Measurements from ENCODE around the gene IFNL4. TPM values are rescaled to one million over a fixed set of nuclear protein-coding genes. Genes with fewer than 3 reads are reported as not detected.
A peak's percentile ranks its signal among the peaks of the same experiment; 100 is the strongest.

Gene IFNL4
- total and polyA plus RNA-seq, 2 of the 4 experiments (the other 2 are of a cell fraction): not detected

DNA sequence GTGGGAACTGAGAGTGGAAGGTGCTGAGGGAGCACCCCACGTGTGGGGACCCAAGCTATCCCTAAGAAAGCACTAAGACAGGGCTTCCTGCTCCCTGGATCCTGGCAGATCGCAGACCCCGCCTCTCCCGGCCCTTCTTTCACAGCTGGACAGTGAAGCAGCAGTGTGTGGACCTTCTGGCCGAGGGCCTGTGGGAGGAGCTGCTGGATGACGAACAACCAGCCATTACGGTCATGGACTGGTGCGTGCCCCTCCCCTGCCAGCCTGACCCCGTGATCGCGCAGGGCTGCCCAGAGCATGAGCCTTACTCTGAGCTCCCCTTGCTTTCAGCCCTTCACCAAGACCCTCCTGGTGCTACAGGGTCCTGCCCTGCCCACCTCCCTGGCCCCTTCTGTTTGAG is 49.6 kb downstream of the IFNL4 start:
- in situ Hi-C loops (cut with MboI; ENCODE audit: low sequenced_read_pairs): no loop called here
- Histone ChIP-seq H2AK5ac (ENCODE audit: low read depth, low read length) (no peak overlapping the region), H4K91ac (ENCODE audit: insufficient read depth, low read depth, low read length) (no peak overlapping the region), H3K9me3 (ENCODE audit: control insufficient read depth, insufficient read depth, low read length) (no peaks in the 10 kb centered on the region), H3K27me3 (ENCODE audit: control insufficient read depth, insufficient read depth, low read length) (peaks cover 57% of the 10 kb centered on the region), H3K27ac (ENCODE audit: insufficient read depth, low read length) (no peak overlapping the region), H3K36me3 (ENCODE audit: control insufficient read depth, insufficient read depth, low read length) (no peaks in the 10 kb centered on the region), H3K4ac (ENCODE audit: low read depth, low read length) (no peak overlapping the region), H3K14ac (replicated peaks; ENCODE audit: low read depth, low read length) (no peak overlapping the region), H3K4me3 (ENCODE audit: insufficient read depth, low read depth, low read length) (no peak overlapping the region), H4K5ac (ENCODE audit: low read depth, low read length) (no peak overlapping the region; the same call in 1 of the 2 replicates), H2BK15ac (ENCODE audit: low read depth, low read length) (no peak overlapping the region), H3K56ac (ENCODE audit: extremely low read depth, insufficient read depth, low read length) (no peak overlapping the region), H3K18ac (ENCODE audit: low read depth, low read length) (no peak overlapping the region), H3K9ac (ENCODE audit: low read depth, low read length) (no peak overlapping the region), H2BK120ac (ENCODE audit: low read depth, low read length) (no peak overlapping the region), H3K4me1 (ENCODE audit: control insufficient read depth, insufficient read depth, low read length) (no peaks in the 10 kb centered on the region; the same call in 1 of the 2 replicates), H3K23ac (ENCODE audit: low read depth, low read length) (no peak overlapping the region), H3K4me2 (ENCODE audit: low read depth, low read length) (peak overlapping the region; percentile 45), H2BK5ac (ENCODE audit: low read depth, low read length, poor library complexity, severe bottlenecking) (no peak overlapping the region), H2AFZ (replicated peaks; ENCODE audit: low read length, poor library complexity) (peak overlapping the region; percentile 87), H3K9me1 (ENCODE audit: insufficient read depth, low read length) (no peaks in the 10 kb centered on the region), H4K8ac (ENCODE audit: low read depth in 2 of 2, low read length in 2 of 2) (no peak overlapping the region), H2AK9ac (replicated peaks; ENCODE audit: low read depth, low read length, poor library complexity) (peak overlapping the region; percentile 44), H3K79me1 (ENCODE audit: low read depth in 1 of 2, low read length in 2 of 2) (no peaks in the 10 kb centered on the region), H2BK20ac (ENCODE audit: low read depth, low read length) (no peak overlapping the region), H4K20me1 (ENCODE audit: insufficient read depth, low read length) (no peaks in the 10 kb centered on the region)
- ChIA-PET POLR2A (ENCODE audit: unreplicated experiment) (interaction anchor here (0.5 kb wide), 1 partner anchor 35 kb away, joined by 11 read pairs; no protein-coding TSS in a partner anchor), CTCF (interaction anchor here (0.7 kb wide), 1 partner anchor 135 kb away, joined by 5 read pairs; no protein-coding TSS in a partner anchor)
- BruUV-seq (replicated peaks): no TSS peak
- TF ChIP-seq, protein P1, sequence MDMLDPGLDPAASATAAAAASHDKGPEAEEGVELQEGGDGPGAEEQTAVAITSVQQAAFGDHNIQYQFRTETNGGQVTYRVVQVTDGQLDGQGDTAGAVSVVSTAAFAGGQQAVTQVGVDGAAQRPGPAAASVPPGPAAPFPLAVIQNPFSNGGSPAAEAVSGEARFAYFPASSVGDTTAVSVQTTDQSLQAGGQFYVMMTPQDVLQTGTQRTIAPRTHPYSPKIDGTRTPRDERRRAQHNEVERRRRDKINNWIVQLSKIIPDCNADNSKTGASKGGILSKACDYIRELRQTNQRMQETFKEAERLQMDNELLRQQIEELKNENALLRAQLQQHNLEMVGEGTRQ (IDR thresholded peaks at IDR 0.05; ENCODE audit: low read depth, low read length): peak; percentile 68; the same call in 1 of the 2 replicates
- TF ChIP-seq BHLHE40 (IDR thresholded peaks at IDR 0.05; ENCODE audit: low read depth, low read length): no peak
- no peak for TF ChIP-seq POLR2A (IDR thresholded peaks at IDR 0.05; ENCODE audit: low read depth, low read length)
- TF ChIP-seq NFE2L2 (IDR thresholded peaks at IDR 0.05; ENCODE audit: low read depth, low read length): no peak
- WGBS, 2 experiments (ENCODE audit: extremely low coverage in 2 of 2, insufficient read length in 1 of 2): 15% methylated on average over 5 of the region's 11 CpGs; no CpG with 5 or more reads in 1 of the 2 experiments
- ATAC-seq (ENCODE audit: low read depth) (peak; percentile 95), DNase-seq (peak; percentile 63)
- intact Hi-C loops (cut with micrococcal nuclease): loop anchor here (5.0 kb wide), 1 partner anchor 128 kb away; no protein-coding TSS in a partner anchor
- dilution Hi-C loops (cut with HindIII; ENCODE audit: low sequenced_read_pairs, unreplicated experiment): no loop called here

Data from IMR-90 (cell line).